ENCODE results near the gene SCN5A. TPM values are rescaled to one million over a fixed set of nuclear protein-coding genes. Genes with fewer than 3 reads are reported as not detected.

The SCN5A gene
- total and polyA plus RNA-seq, 2 experiments from 2014 or later, result 10.2 to 10.6 TPM

DNA sequence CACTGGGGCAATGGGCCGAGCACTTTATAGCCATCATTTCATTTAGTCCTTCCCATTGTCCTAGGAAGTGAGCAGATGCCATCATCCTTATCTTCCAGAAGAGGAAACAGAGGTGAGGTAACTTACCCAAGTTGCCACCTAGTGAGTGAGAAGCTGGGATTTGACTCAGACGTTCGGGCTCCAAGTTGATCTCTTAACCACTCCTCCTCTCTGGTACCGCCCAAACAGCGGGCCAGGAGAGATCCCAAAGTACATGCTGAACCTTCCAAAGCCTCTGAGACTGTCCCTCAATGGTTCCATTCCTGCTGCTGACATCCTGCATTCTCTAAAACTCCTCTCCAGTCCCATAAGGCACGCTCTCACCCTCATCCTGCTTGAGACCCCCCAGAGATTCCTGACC is 97.1 kb downstream of the SCN5A start:
- peaks cover 7% of the 10 kb centered on the region for H3K4me1 Mint-ChIP-seq
- Histone ChIP-seq H3K79me2 (replicated peaks; ENCODE audit: insufficient read depth) (no peaks in the 10 kb centered on the region), H3K4me3 (no peak overlapping the region), H3K27ac (ENCODE audit: low read depth) (no peak overlapping the region), H3K36me3 (ENCODE audit: insufficient read depth) (no peaks in the 10 kb centered on the region), H3K27me3 (ENCODE audit: insufficient read depth) (no peaks in the 10 kb centered on the region), H4K20me1 (replicated peaks; ENCODE audit: insufficient read depth) (no peaks in the 10 kb centered on the region), H2AFZ (no peak overlapping the region), H3F3A (replicated peaks; ENCODE audit: low read depth) (no peaks in the 10 kb centered on the region), H3K9me2 (ENCODE audit: insufficient read depth) (0 out of 2 replicates have a peak, but pooled peaks cover 5% of the 10 kb centered on the region), H3K4me2 (no peak overlapping the region), H3K4me1 (ENCODE audit: insufficient read depth) (no peaks in the 10 kb centered on the region)
- H3K27me3 Mint-ChIP-seq (ENCODE audit: insufficient read depth, low read depth, poor library complexity), result no peaks in the 10 kb centered on the region
- no peak overlapping the region for H3K27ac Mint-ChIP-seq
- no peak overlapping the region for H3K4me3 Mint-ChIP-seq
- H3K9me3 Mint-ChIP-seq, result peaks cover 6% of the 10 kb centered on the region; the same call in 2 of the 3 replicates
- no peak for ATAC-seq
- no peak for DNase-seq (ENCODE audit: low spot score)
- peaks cover 48% of the 10 kb centered on the region for H3K36me3 Mint-ChIP-seq (ENCODE audit: low read depth)
- TF ChIP-seq, protein P1, sequence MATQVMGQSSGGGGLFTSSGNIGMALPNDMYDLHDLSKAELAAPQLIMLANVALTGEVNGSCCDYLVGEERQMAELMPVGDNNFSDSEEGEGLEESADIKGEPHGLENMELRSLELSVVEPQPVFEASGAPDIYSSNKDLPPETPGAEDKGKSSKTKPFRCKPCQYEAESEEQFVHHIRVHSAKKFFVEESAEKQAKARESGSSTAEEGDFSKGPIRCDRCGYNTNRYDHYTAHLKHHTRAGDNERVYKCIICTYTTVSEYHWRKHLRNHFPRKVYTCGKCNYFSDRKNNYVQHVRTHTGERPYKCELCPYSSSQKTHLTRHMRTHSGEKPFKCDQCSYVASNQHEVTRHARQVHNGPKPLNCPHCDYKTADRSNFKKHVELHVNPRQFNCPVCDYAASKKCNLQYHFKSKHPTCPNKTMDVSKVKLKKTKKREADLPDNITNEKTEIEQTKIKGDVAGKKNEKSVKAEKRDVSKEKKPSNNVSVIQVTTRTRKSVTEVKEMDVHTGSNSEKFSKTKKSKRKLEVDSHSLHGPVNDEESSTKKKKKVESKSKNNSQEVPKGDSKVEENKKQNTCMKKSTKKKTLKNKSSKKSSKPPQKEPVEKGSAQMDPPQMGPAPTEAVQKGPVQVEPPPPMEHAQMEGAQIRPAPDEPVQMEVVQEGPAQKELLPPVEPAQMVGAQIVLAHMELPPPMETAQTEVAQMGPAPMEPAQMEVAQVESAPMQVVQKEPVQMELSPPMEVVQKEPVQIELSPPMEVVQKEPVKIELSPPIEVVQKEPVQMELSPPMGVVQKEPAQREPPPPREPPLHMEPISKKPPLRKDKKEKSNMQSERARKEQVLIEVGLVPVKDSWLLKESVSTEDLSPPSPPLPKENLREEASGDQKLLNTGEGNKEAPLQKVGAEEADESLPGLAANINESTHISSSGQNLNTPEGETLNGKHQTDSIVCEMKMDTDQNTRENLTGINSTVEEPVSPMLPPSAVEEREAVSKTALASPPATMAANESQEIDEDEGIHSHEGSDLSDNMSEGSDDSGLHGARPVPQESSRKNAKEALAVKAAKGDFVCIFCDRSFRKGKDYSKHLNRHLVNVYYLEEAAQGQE (IDR thresholded peaks at IDR 0.05; ENCODE audit: unreplicated experiment), result no peak
- TF ChIP-seq STAT1 (IDR thresholded peaks at IDR 0.05; ENCODE audit: unreplicated experiment) (no peak), ZNF331 (CRISPR knock-in tag; IDR thresholded peaks at IDR 0.05; ENCODE audit: low read depth) (no peak), ZNF114 (CRISPR knock-in tag; IDR thresholded peaks at IDR 0.05) (no peak), EZH2phosphoT487 (IDR thresholded peaks at IDR 0.05; ENCODE audit: unreplicated experiment) (no peak), POLR2AphosphoS5 (IDR thresholded peaks at IDR 0.05; ENCODE audit: low read depth) (no peak), EZH2 (IDR thresholded peaks at IDR 0.05; ENCODE audit: low read depth, unreplicated experiment) (no peak), NANOG (IDR thresholded peaks at IDR 0.05; ENCODE audit: borderline replicate concordance) (no peak), JUNB (IDR thresholded peaks at IDR 0.05; ENCODE audit: unreplicated experiment) (no peak), CREB1 (CRISPR knock-in tag; IDR thresholded peaks at IDR 0.05; ENCODE audit: low read depth) (no peak)
- TF ChIP-seq, protein P2, sequence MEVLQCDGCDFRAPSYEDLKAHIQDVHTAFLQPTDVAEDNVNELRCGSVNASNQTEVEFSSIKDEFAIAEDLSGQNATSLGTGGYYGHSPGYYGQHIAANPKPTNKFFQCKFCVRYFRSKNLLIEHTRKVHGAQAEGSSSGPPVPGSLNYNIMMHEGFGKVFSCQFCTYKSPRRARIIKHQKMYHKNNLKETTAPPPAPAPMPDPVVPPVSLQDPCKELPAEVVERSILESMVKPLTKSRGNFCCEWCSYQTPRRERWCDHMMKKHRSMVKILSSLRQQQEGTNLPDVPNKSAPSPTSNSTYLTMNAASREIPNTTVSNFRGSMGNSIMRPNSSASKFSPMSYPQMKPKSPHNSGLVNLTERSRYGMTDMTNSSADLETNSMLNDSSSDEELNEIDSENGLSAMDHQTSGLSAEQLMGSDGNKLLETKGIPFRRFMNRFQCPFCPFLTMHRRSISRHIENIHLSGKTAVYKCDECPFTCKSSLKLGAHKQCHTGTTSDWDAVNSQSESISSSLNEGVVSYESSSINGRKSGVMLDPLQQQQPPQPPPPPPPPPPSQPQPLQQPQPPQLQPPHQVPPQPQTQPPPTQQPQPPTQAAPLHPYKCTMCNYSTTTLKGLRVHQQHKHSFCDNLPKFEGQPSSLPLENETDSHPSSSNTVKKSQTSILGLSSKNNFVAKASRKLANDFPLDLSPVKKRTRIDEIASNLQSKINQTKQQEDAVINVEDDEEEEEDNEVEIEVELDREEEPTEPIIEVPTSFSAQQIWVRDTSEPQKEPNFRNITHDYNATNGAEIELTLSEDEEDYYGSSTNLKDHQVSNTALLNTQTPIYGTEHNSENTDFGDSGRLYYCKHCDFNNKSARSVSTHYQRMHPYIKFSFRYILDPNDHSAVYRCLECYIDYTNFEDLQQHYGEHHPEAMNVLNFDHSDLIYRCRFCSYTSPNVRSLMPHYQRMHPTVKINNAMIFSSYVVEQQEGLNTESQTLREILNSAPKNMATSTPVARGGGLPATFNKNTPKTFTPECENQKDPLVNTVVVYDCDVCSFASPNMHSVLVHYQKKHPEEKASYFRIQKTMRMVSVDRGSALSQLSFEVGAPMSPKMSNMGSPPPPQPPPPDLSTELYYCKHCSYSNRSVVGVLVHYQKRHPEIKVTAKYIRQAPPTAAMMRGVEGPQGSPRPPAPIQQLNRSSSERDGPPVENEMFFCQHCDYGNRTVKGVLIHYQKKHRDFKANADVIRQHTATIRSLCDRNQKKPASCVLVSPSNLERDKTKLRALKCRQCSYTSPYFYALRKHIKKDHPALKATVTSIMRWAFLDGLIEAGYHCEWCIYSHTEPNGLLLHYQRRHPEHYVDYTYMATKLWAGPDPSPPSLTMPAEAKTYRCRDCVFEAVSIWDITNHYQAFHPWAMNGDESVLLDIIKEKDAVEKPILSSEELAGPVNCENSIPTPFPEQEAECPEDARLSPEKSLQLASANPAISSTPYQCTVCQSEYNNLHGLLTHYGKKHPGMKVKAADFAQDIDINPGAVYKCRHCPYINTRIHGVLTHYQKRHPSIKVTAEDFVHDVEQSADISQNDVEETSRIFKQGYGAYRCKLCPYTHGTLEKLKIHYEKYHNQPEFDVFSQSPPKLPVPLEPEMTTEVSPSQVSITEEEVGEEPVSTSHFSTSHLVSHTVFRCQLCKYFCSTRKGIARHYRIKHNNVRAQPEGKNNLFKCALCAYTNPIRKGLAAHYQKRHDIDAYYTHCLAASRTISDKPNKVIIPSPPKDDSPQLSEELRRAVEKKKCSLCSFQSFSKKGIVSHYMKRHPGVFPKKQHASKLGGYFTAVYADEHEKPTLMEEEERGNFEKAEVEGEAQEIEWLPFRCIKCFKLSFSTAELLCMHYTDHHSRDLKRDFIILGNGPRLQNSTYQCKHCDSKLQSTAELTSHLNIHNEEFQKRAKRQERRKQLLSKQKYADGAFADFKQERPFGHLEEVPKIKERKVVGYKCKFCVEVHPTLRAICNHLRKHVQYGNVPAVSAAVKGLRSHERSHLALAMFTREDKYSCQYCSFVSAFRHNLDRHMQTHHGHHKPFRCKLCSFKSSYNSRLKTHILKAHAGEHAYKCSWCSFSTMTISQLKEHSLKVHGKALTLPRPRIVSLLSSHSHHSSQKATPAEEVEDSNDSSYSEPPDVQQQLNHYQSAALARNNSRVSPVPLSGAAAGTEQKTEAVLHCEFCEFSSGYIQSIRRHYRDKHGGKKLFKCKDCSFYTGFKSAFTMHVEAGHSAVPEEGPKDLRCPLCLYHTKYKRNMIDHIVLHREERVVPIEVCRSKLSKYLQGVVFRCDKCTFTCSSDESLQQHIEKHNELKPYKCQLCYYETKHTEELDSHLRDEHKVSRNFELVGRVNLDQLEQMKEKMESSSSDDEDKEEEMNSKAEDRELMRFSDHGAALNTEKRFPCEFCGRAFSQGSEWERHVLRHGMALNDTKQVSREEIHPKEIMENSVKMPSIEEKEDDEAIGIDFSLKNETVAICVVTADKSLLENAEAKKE (CRISPR knock-in tag; IDR thresholded peaks at IDR 0.05), result no peak
- TF ChIP-seq, protein P3, sequence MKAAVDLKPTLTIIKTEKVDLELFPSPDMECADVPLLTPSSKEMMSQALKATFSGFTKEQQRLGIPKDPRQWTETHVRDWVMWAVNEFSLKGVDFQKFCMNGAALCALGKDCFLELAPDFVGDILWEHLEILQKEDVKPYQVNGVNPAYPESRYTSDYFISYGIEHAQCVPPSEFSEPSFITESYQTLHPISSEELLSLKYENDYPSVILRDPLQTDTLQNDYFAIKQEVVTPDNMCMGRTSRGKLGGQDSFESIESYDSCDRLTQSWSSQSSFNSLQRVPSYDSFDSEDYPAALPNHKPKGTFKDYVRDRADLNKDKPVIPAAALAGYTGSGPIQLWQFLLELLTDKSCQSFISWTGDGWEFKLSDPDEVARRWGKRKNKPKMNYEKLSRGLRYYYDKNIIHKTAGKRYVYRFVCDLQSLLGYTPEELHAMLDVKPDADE (IDR thresholded peaks at IDR 0.05), result no peak
- TF ChIP-seq, protein P4, sequence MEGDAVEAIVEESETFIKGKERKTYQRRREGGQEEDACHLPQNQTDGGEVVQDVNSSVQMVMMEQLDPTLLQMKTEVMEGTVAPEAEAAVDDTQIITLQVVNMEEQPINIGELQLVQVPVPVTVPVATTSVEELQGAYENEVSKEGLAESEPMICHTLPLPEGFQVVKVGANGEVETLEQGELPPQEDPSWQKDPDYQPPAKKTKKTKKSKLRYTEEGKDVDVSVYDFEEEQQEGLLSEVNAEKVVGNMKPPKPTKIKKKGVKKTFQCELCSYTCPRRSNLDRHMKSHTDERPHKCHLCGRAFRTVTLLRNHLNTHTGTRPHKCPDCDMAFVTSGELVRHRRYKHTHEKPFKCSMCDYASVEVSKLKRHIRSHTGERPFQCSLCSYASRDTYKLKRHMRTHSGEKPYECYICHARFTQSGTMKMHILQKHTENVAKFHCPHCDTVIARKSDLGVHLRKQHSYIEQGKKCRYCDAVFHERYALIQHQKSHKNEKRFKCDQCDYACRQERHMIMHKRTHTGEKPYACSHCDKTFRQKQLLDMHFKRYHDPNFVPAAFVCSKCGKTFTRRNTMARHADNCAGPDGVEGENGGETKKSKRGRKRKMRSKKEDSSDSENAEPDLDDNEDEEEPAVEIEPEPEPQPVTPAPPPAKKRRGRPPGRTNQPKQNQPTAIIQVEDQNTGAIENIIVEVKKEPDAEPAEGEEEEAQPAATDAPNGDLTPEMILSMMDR (conservative IDR thresholded peaks at IDR 0.05; ENCODE audit: low read depth in 2 of 2), result no peak
